Right lobe of liver (tissue), 6 donors: ENCODE data around the gene APC2. TPM values are rescaled to one million over a fixed set of nuclear protein-coding genes. Genes with fewer than 3 reads are reported as not detected.
"Not testable (repeated sequence)": the region's sequence is repeated elsewhere in the genome, so short reads cannot be mapped to it uniquely, and the experiment has no call there.

Experiments
- ATAC-seq, 4 donors: fragments of 200-7000 bp; cut with Tn5 transposase; one replicate each; pipeline ENCODE4 v1.9.1; 2020; ENCODE audit warnings: mild to moderate bottlenecking in 4 of 4, moderate library complexity in 4 of 4
- DNase-seq, 3 donors: peaks; one replicate each; pipeline ENCODE4 v3.0.0-alpha.2; 2020
- H3K27ac ChIP-seq, 3 donors: fragments of 200-600 bp; one replicate each; pipeline ENCODE4 v1.8.0; 2022
- H3K27me3 ChIP-seq, 2 donors: fragments of 200-600 bp; one replicate each; pipeline ENCODE4 v1.8.0; 2022
- H3K36me3 ChIP-seq, 4 donors: fragments of 200-600 bp; sonication (generic) in 1 of 4; one replicate each; pipeline versions ENCODE4 v1.5.1 to v1.8.0; 2017 to 2022; ENCODE audit warnings: control low read depth in 1 of 4
- H3K4me1 ChIP-seq, 4 donors: fragments of 200-600 bp; sonication (generic) in 1 of 4; one replicate each; pipeline versions ENCODE4 v1.5.1 to v1.8.0; 2017 to 2022; ENCODE audit warnings: control low read depth in 1 of 4
- H3K4me3 ChIP-seq, 3 donors: fragments of 200-600 bp; one replicate each; pipeline ENCODE4 v1.8.0; 2022
- H3K9me3 ChIP-seq, 4 donors: fragments of 200-600 bp; sonication (generic) in 1 of 4; one replicate each; pipeline versions ENCODE4 v1.5.1 to v1.8.0; 2017 to 2022; ENCODE audit warnings: control low read depth in 1 of 4
- POLR2A ChIP-seq: fragments of 450-650 bp; IDR thresholded peaks from one replicate; pipeline ENCODE4 v1.6.1; 2017; ENCODE audit warnings: antibody characterized with exemption, mild to moderate bottlenecking
- WGBS: methylation state at CpG from one replicate; pipeline ENCODE4 v1.1.6; 2018; ENCODE audit warnings: low coverage, low lambda C conversion rate; ENCODE audit not compliant: insufficient coverage; ENCODE audit errors: missing lambda C conversion rate; 5-methylcytosine and 5-hydroxymethylcytosine counted together
- intact Hi-C, 2 donors: fragments of 100-400 bp; cut with DNase I; formaldehyde crosslinking; loops; one replicate each; pipeline versions ENCODE4 v1.11.2 to v1.14.1; 2022
- total RNA-seq, 6 experiments: library from RNA; depleted of rRNA in 2 of 6; stranded (reverse); fragments of >200 nt in 2 of 6; fragmentation: NEBNext Ultra II Directional in 3 of 6; extraction: Animal tissue kit (Norgen Biotek cat#: 25700) in 3 of 6; gene quantifications; one replicate each; pipeline versions ENCODE4 v1.1.0 to v1.2.4, GENCODE V29; 2016 to 2023
- TF ChIP-seq, protein P1 (sequence below), 4 donors: fragments of 200-600 bp in 3 of 4; fragments of 450-650 bp in 1 of 4; IDR thresholded peaks; one replicate each; pipeline versions ENCODE4 v1.5.1 to v1.8.0; 2016 to 2022; ENCODE audit warnings: antibody characterized with exemption in 4 of 4, mild to moderate bottlenecking in 2 of 4
- donor health status: DM: no; HTN: yes; CAD: no.
- donor health status: DM: no; HTN: no; CAD: no.
- donor health status: DM: no; HTN: no; CAD: no.
- donor health status: DM: no; HTN: yes; CAD: no.
- donor health status: DM: no; HTN: yes; CAD: no.

Gene APC2
- total RNA-seq, 6 experiments from 2014 or later = 0.06 to 0.13 (median 0.06) TPM; not detected in 3

- TF ChIP-seq, protein P1, sequence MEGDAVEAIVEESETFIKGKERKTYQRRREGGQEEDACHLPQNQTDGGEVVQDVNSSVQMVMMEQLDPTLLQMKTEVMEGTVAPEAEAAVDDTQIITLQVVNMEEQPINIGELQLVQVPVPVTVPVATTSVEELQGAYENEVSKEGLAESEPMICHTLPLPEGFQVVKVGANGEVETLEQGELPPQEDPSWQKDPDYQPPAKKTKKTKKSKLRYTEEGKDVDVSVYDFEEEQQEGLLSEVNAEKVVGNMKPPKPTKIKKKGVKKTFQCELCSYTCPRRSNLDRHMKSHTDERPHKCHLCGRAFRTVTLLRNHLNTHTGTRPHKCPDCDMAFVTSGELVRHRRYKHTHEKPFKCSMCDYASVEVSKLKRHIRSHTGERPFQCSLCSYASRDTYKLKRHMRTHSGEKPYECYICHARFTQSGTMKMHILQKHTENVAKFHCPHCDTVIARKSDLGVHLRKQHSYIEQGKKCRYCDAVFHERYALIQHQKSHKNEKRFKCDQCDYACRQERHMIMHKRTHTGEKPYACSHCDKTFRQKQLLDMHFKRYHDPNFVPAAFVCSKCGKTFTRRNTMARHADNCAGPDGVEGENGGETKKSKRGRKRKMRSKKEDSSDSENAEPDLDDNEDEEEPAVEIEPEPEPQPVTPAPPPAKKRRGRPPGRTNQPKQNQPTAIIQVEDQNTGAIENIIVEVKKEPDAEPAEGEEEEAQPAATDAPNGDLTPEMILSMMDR (IDR thresholded peaks at IDR 0.05) = no peak
- TF ChIP-seq POLR2A = no peak
- no CpG with 5 or more reads among the region's 26 CpGs for WGBS
- Histone ChIP-seq H3K9me3 (no peaks in the 10 kb centered on the region), H3K4me1 (peaks cover 0 to 26% (median 13%) of the 10 kb centered on the region in 4 donors), H3K4me3 (no peak overlapping the region), H3K27ac (no peak overlapping the region), H3K36me3 (no peaks in the 10 kb centered on the region), H3K27me3 (peaks cover 0 to 18% of the 10 kb centered on the region in 2 donors)
- ATAC-seq (no peak), DNase-seq (no peak)
- intact Hi-C loops = no loop called here
These were observed 24.9 kb downstream of the APC2 start for GRCh38 chr19:1474765-1475351.

GRCh38 chr19:1475751-1476437, 26.0 kb downstream of the APC2 start:
- Histone ChIP-seq H3K4me1 (peaks cover 0 to 16% (median 7%) of the 10 kb centered on the region in 4 donors), H3K27me3 (peaks cover 0 to 9% of the 10 kb centered on the region in 2 donors), H3K27ac (no peak overlapping the region), H3K9me3 (no peaks in the 10 kb centered on the region), H3K36me3 (no peaks in the 10 kb centered on the region), H3K4me3 (no peak overlapping the region)
- no peak for ATAC-seq
- DNase-seq = no peak
- no peak for TF ChIP-seq POLR2A
- TF ChIP-seq, protein P1 (IDR thresholded peaks at IDR 0.05) = no peak
- intact Hi-C loops = no loop called here
- WGBS = 80% methylated on average over 1 of the region's 31 CpGs

GRCh38 chr19:1477056-1477455, 27.1 kb downstream of the APC2 start:
- DNase-seq, H3K27me3 ChIP-seq, H3K27ac ChIP-seq, H3K4me1 ChIP-seq, H3K36me3 ChIP-seq, ATAC-seq, intact Hi-C loops, H3K4me3 ChIP-seq, H3K9me3 ChIP-seq: not testable (repeated sequence)
- WGBS = 80% methylated on average over 8 of the region's 9 CpGs

DNA sequence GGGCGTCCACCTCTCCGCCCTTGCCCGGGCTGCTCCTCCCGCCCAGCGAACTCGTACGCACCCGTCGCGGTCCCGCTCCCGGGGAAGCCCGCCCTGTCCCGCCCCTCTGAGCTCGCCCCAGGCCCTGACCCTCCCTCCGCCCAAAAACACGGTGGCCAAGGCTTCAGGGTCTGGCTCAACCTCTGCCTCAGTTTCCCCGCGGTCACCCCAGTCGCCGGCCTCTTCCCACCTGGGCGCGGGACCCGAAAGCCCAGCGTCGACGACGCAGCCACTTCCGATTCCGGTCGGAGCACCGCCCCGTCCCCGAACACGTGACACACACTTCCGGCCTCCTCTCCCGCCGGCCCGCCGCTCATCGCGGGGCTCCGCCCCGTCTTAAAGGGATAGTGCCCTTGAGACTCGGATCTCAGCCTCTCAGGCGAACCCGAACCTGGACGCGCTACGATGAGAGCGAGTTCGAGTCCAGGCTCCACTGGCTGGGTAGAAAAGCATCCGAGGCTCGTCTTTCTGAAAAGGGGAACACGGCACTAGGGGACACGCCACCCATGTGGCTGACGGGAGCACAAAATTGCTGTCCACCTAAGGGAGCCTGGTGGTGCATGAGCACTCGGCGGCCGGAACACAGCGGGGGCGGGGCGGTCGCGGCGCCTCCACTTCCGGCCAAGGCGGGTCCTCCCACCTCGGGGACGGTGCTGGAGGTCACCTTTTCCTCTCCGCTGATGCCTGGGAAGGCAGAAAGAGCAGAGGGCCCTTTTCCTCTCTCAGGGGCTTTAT, 29.2 kb downstream of the APC2 start, which contains the start of gene C19orf25:
TSS of gene C19orf25 (minus strand) at position 282 of the 774 bp plus-strand sequence. CDS start 312 bp downstream, outside the sequence.
- H3K27me3 ChIP-seq = no peaks in the 10 kb centered on the region
- ATAC-seq = peak; percentile 94 to 99 (median 97)
- TF ChIP-seq, protein P1 (IDR thresholded peaks at IDR 0.05) = no peak
- peak; percentile 44 for TF ChIP-seq POLR2A
- DNase-seq = peak; percentile 96 to 97 (median 96)
- H3K9me3 ChIP-seq = no peaks in the 10 kb centered on the region
- intact Hi-C loops = no loop called here
- peak within 1 kb of the TSS; percentile 21 to 67 (median 45) for H3K27ac ChIP-seq
- no peaks in the 10 kb centered on the region for H3K36me3 ChIP-seq
- WGBS = 0% methylated on average over 17 of the region's 71 CpGs
- peaks cover 0 to 9% (median 4%) of the 10 kb centered on the region in 4 donors for H3K4me1 ChIP-seq
- peak within 1 kb of the TSS; percentile 87 to 99 (median 96) for H3K4me3 ChIP-seq
